ENCODE measurements around the gene TMEM140.
"Not testable (repeated sequence)": the region's sequence is repeated elsewhere in the genome, so short reads cannot be mapped to it uniquely, and the experiment has no call there.

Gene TMEM140

DNA sequence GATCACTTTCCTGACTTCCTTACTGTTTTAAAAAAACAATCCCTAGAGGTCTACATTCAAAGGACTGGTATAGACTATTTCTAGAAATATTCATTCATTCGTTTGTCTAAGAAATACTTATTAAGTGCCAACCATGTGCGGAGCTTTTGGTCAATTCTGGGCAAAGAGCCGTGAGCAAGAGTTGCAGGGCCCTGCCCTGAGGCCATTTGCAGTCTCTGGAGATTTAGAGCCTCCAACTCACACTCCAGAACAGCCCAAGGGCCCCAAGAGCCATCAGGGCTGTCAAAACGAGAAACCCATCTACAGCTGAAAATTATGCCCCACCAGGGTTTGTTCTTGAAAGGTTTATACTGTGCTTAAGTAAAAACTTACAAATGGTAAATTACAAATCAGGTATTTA is 47.3 kb downstream of the TMEM140 start:
- no peak for DNase-seq (ENCODE audit: low spot score)

GRCh38 chr7:135195968-135196629 is 48.2 kb downstream of the TMEM140 start:
- no peak for DNase-seq (ENCODE audit: low spot score)

- no peak for DNase-seq (ENCODE audit: low spot score)
These were observed 49.5 kb downstream of the TMEM140 start for GRCh38 chr7:135197343-135197742.

- DNase-seq (ENCODE audit: low spot score) = no peak
These were observed 50.2 kb downstream of the TMEM140 start for GRCh38 chr7:135197906-135198655.

GRCh38 chr7:135199439-135199838 is 51.6 kb downstream of the TMEM140 start:
- no peak for DNase-seq (ENCODE audit: low spot score)

- no peak for DNase-seq (ENCODE audit: low spot score)
These were observed 53.0 kb downstream of the TMEM140 start for GRCh38 chr7:135200821-135201331.

DNA sequence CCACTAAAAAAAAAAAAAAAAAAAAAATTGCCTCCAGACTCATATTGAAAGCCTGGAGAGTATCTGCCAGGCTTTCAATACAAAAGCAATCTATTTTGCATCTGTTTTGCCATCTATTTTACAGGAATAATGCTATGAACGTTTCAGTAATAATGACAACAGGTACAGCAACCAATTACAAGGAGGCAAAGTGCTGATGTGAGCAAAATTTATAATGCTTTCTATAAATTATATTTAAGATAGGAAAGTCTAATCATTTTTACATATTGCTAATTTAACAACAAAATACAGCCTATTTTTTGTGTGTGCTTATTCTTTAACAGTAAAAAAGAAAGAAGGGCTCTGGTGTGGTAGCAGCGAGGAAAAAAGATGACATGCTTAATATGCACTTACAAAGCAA is 53.5 kb downstream of the TMEM140 start:
- DNase-seq (ENCODE audit: low spot score) = no peak

DNA sequence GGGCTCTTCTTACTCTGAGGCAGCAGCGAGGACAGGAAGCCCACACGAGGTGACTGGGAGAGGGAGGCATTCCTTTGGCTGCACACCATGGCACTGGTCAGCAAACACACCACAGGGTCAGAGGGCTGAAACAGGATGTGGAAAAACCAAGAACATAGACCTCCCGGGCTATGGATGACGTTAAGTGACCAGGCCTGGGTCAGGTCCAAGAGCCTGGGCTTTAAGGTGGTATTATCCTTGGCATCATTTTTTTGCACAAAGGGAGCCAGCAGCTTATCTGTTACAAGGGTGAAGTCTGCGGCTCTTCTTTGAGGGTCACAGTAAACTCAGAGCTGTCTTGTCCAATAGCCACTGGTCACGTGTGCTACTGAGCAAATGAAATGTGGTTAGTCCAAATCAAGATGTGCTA is 56.5 kb downstream of the TMEM140 start:
- DNase-seq (ENCODE audit: low spot score) = no peak

- DNase-seq (ENCODE audit: low spot score) = no peak
These were observed 57.0 kb downstream of the TMEM140 start for GRCh38 chr7:135204876-135205275.

DNA sequence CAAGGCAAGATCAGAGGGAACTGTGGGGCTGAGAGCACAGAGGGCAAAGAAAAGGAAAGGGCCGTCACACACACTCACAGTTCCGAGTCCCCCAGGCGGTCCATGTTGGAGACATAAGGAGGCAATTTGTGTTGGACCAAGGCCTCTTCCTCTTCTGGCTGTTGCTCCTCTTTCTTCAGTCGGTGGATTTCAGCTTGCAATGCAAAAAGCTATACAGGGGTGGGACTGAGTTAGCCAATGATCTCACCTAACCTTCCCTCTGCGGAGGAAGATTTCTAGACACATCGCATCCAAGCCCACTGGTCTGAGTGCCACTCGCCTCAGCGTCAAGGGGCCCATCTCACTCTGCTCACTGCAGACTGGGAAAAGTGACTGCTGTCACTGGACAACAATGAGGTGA is 58.0 kb downstream of the TMEM140 start:
- DNase-seq (ENCODE audit: low spot score) = no peak

- DNase-seq (ENCODE audit: low spot score) = no peak
These were observed 59.1 kb downstream of the TMEM140 start for GRCh38 chr7:135206941-135207391.

DNA sequence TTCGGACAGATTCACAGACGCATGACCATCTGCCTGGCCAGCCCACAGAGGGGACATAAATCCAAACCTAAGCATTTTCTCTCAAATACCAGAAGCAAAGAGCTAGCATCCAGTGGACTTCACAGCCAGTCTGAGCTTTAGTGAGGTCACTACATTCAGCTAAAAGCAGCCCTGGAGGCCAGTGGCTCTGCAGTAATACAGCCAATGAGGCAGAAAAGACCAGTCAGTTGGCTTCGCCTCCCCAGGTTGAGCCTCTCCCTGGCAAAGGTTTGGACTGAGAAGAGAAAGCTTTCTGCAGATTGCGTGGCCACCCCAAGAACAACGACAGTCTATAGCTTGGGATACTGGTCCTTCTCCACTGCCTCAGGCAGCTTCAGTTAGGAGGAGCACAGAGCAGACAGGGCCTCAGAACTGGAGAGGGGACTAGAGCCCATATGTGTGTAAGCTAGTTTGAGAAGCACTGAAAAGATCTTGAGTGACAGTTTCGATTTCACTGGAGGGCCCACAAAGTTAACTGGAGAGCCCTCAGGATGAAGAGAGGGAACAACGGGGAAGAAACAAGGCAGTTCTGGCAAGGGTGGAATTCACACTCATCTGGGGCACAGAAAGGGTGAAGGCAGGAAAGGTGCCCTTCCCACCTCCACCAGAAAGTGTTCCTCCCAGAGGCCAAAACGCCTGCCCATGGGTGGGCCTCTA is 59.7 kb downstream of the TMEM140 start:
- DNase-seq (ENCODE audit: low spot score) = peak; percentile 58

DNA sequence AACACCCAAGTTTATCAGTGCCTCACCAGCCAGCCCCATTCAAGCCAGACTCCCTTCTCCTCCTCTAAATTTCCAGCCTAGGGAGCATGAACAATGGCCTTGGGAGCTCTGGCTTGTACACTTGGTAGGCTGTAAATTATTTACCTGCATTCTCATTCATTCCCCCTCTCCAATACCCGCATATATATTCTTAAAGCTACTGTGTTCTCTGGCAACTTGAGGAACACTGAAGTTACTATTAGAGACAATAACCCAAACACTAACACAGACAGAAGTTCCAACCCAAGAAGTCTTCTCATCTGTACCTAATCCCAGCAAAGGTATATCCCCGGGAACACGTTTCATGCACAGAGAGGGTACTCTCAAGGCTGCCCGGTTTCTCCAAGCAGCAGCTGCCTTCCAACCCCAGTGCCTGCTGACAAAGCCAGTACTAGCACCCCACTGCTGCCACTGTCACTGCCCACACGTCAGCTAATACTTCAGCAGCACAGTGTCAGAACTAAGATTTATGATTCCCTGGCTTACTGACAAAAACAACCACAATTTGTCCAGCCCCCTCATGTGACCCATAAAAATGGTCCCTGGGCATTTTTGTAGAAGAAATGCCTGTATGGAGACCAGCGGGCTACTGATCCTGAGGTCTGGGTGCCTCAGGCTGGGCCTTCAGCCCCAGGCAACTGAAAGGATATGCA is 60.4 kb downstream of the TMEM140 start:
- peak; percentile 29 for DNase-seq (ENCODE audit: low spot score)

DNA sequence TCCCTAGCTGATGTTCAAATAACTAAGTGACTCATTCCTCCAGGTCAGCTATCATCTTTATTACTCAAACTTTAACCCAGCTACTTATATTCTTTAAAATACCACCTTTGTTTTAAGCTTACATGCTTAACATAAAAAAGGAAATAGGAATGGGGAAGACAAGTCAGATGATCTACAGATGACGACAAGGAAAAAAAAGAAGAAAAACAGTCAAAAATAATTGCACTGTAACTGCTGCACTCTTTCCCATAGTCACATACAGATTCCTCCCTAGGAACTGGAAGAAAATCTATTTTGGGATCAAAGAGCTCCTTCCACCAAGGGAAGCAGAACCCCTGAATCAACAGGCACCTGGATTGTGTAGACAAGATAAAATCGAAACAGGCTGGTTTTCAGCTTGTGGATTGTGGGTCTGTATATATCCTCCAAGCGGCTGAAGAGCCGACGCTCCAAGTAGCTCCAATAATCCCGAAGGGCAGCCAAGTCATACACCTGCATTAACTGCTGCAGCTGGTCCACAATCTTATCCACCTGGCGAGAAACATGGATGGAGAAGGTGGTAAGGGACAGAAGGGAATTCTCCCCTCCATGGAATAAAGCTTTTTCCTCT is 61.5 kb downstream of the TMEM140 start:
- no peak for DNase-seq (ENCODE audit: low spot score)

- DNase-seq (ENCODE audit: low spot score) = no peak
These were observed 63.0 kb downstream of the TMEM140 start for GRCh38 chr7:135210888-135211178.

- DNase-seq (ENCODE audit: low spot score) = peak; percentile 93
These were observed 63.5 kb downstream of the TMEM140 start, which contains the start of gene WDR91 for GRCh38 chr7:135211179-135211945. Gene WDR91 (minus strand): TSS chr7:135211526. CDS start chr7:135211502, 24 bp downstream.

- not testable (repeated sequence) for DNase-seq (ENCODE audit: low spot score)
These were observed 64.2 kb downstream of the TMEM140 start for GRCh38 chr7:135211946-135212685.

DNA sequence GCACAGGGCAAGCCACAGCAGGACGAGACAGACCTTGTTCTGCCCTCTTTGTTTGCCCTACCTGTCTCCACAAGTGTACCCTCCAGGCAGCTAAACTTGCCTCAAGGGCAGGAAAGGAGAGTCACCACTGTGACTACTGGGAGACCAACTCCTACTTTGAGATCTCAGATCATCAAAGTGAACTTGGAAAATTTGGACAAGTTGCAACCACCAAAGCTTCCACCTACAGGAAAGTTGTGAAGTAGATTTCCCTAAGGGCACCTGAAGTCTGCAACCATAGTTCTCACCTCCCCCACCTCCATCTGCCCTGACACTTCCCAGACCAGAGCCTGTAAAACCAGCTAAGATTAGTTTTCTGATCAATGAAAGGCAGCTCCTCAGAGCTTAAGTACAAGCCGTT is 66.0 kb downstream of the TMEM140 start:
- DNase-seq (ENCODE audit: low spot score) = no peak

DNA sequence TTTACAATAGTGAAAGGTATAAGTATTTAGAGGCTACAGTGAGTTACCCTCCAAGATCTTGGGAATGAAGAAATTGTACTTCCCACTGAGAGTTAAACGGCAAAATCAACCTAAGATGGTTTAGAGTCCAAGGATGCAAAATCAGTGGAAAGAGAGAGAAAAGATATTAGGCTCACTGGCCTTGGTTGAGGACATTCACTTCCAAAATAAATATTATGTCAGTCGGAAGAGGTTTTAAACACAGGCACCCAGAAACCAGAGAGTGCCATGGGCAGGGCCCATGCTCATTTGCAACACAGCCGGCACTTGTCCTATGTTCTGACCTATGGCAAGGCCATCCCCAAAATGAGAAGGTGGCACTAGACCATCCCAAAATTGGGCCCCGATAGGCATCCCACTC is 67.3 kb downstream of the TMEM140 start:
- DNase-seq (ENCODE audit: low spot score) = no peak

DNA sequence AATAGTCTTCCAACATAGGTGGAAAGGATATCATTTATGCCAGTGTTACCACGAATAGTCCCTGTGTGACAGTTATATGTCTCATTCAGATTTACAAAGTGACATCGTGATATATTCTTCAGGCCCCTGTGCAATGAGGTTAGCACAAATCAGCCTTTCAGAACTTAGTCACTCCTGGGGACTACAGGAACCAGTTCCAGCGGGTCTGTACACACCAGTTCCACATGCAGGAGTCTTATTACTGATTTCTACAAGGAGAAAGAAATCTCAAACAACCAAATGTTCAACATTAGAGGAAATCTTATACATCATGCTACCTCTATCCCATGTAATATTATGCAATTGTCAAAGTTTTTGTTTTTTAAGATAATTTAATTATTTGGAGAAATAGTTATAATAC is 67.8 kb downstream of the TMEM140 start:
- no peak for DNase-seq (ENCODE audit: low spot score)

Data from hematopoietic multipotent progenitor cell treated with erythropoietin and hydrocortisone succinate and interleukin-3 and kit ligand, for 17 days (in vitro differentiated cells).